Naive thymus-derived CD4-positive, alpha-beta T cell (primary cell): ENCODE results near the gene MALAT1. TPM values are rescaled to one million over a fixed set of nuclear protein-coding genes. Genes with fewer than 3 reads are reported as not detected.
A peak's percentile ranks its signal among the peaks of the same experiment; 100 is the strongest.

Source experiments
- ATAC-seq: fragments of 150-1000 bp; cut with Tn5 transposase; 2 replicates; pipeline ENCODE4 v1.10.0; 2021; ENCODE audit warnings: mild to moderate bottlenecking, moderate library complexity
- CTCF ChIA-PET: fragments of 350-600 bp; sonication (Branson Sonifier 250); formaldehyde crosslinking; loops from one replicate; lab custom pipeline; 2021; ENCODE audit warnings: antibody characterized with exemption; lab: Charles Lee
- POLR2A ChIA-PET: fragments of 350-600 bp; sonication (Branson Sonifier 250); formaldehyde crosslinking; loops from one replicate; lab custom pipeline; 2021; ENCODE audit warnings: antibody characterized with exemption, inconsistent platforms; lab: Charles Lee
- DNase-seq, 9 donors: peaks; one replicate each; pipeline versions ENCODE4 v3.0.0 to v3.0.0-alpha.2; 2020 to 2022; ENCODE audit warnings: mixed read lengths in 1 of 9
- H3K27ac ChIP-seq: one replicate; pipeline ENCODE4 v1.7.0; 2013; ENCODE audit warnings: mild to moderate bottlenecking, low read depth, low read length, moderate library complexity
- H3K27me3 ChIP-seq, 2 donors: one replicate each; pipeline ENCODE4 v1.7.0; 2013; ENCODE audit warnings: low read length in 2 of 2, mild to moderate bottlenecking in 2 of 2, moderate library complexity in 2 of 2; ENCODE audit not compliant: control insufficient read depth in 2 of 2, insufficient read depth in 2 of 2
- H3K36me3 ChIP-seq, 3 experiments: 1 replicate in 2 of 3; 2 replicates in 1 of 3; pipeline ENCODE4 v1.7.0; 2013; ENCODE audit warnings: low read length in 3 of 3, mild to moderate bottlenecking in 3 of 3, moderate library complexity in 1 of 3; ENCODE audit not compliant: insufficient read depth in 3 of 3, control insufficient read depth in 2 of 3
- H3K4me1 ChIP-seq, 2 donors: one replicate each; pipeline ENCODE4 v1.7.0; 2013; ENCODE audit warnings: low read length in 2 of 2, mild to moderate bottlenecking in 2 of 2, moderate library complexity in 1 of 2; ENCODE audit not compliant: control insufficient read depth in 2 of 2, insufficient read depth in 2 of 2
- H3K4me3 ChIP-seq: 2 replicates; pipeline ENCODE4 v1.7.0; 2013; ENCODE audit warnings: mild to moderate bottlenecking, low read length
- H3K9me3 ChIP-seq, 3 experiments: 1 replicate in 2 of 3; 2 replicates in 1 of 3; pipeline ENCODE4 v1.7.0; 2013; ENCODE audit warnings: low read length in 3 of 3; ENCODE audit not compliant: control insufficient read depth in 2 of 3
- H3K27ac Mint-ChIP-seq, 9 donors: one replicate each; pipeline ENCODE4 v1.8.0; 2020 to 2022; ENCODE audit warnings: mixed read lengths in 9 of 9, mild to moderate bottlenecking in 8 of 9, moderate library complexity in 5 of 9, inconsistent platforms in 2 of 9
- H3K27me3 Mint-ChIP-seq, 5 donors: one replicate each; pipeline ENCODE4 v1.8.0; 2021 to 2022; ENCODE audit warnings: mixed read lengths in 5 of 5, mild to moderate bottlenecking in 1 of 5
- H3K36me3 Mint-ChIP-seq, 5 donors: one replicate each; pipeline ENCODE4 v1.8.0; 2020 to 2022; ENCODE audit warnings: mixed read lengths in 5 of 5, mild to moderate bottlenecking in 3 of 5, inconsistent platforms in 1 of 5
- H3K4me1 Mint-ChIP-seq, 7 donors: one replicate each; pipeline ENCODE4 v1.8.0; 2020 to 2022; ENCODE audit warnings: mixed read lengths in 7 of 7, mild to moderate bottlenecking in 3 of 7, inconsistent platforms in 1 of 7
- H3K4me3 Mint-ChIP-seq, 10 donors: one replicate each; pipeline ENCODE4 v1.8.0; 2020 to 2022; ENCODE audit warnings: mild to moderate bottlenecking in 10 of 10, mixed read lengths in 10 of 10, moderate library complexity in 6 of 10, inconsistent platforms in 2 of 10
- H3K9me3 Mint-ChIP-seq, 11 donors: one replicate each; pipeline ENCODE4 v1.8.0; 2020 to 2022; ENCODE audit warnings: mixed read lengths in 11 of 11, mild to moderate bottlenecking in 4 of 11, inconsistent platforms in 1 of 11, moderate library complexity in 1 of 11
- intact Hi-C, 2 donors: fragments of 100-400 bp; cut with micrococcal nuclease; formaldehyde crosslinking; loops; one replicate each; pipeline ENCODE4 v1.15.1; 2023
- polyA plus RNA-seq, 2 donors: library from polyadenylated mRNA; unstranded; fragments of 300-500 nt; fragmentation: Illumina TruSeq; gene quantifications; one replicate each; pipeline ENCODE4 v1.2.3, GENCODE V29; 2021
- total RNA-seq, 6 experiments: library from RNA in 5 of 6; stranded (reverse) in 5 of 6; gene quantifications; 1 replicate in 5 of 6; 2 replicates in 1 of 6; pipeline ENCODE4 v1.2.3 and lab custom pipeline; 2021 to 2026

The MALAT1 gene
- total and polyA plus RNA-seq, 7 experiments from 2014 or later: 734 to 32,234 (median 30,857) TPM

DNA sequence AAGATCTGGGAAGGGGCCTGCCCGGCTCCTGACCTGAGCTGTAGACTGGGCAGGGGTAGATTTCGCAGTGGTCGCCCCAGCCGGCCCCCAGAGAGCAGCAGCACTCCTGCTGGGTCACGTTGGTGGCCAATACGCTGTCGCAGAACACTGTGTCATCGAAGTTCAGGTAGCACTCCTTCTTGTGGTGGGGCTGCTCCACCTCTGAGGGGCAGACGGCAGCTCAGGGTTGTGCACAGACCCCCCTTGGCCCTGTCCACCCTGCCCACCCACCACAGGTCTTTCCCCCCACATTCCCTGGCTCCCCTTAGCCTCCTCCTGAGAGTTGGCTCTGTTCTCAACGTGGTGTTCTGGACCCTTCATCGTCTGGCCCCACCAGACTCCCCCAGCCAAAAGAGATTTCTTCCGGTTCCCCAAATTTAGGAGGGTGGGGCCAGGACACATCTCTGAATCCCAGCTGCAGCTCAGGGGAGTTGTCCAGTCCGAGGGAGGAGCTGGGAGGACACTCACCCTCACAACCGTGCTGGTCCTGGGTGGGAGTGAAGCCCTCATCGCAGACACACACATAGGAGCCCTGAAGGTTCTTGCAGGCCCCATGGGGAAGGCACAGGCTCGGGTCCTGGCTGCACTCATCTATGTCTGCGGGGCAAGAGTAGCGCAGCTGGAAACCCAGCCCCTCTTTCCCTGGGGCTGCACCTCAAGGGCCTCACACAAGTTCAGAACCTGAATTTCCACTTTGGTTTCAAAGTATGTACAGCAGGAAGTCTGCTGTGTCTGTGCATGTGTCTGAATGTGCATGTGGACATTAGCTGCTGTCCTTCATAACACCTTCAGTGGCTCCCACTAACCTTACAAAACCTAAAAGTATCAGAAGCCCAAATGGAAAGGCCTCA is 42.5 kb downstream of the MALAT1 start:
- DNase-seq (no peak), ATAC-seq (no peak)
- ChIA-PET POLR2A (interaction anchor here (0.8 to 14.3 kb wide), 19 partner anchors 11 to 185 kb away, joined by 3 to 186 read pairs (median 10); partner anchors contain the start of genes EHBP1L1, FAM89B, KCNK7 and LTBP3), CTCF (interaction anchor here (0.6 to 9.8 kb wide), 15 partner anchors 10 to 169 kb away, joined by 3 to 126 read pairs (median 5); partner anchors contain the start of genes EHBP1L1, FAM89B, KCNK7 and ZNRD2)
- Histone ChIP-seq H3K9me3 (no peaks in the 10 kb centered on the region), H3K27me3 (no peaks in the 10 kb centered on the region), H3K27ac (peak overlapping the region; percentile 74), H3K4me3 (peak overlapping the region; percentile 71), H3K36me3 (peaks cover 0 to 35% (median 4%) of the 10 kb centered on the region in 3 experiments), H3K4me1 (peaks cover 15 to 26% of the 10 kb centered on the region in 2 donors)
- Mint-ChIP-seq H3K4me3 (peak overlapping the region; percentile 81 to 90 (median 84)), H3K27me3 (no peaks in the 10 kb centered on the region), H3K4me1 (peaks cover 20 to 40% (median 30%) of the 10 kb centered on the region in 7 donors), H3K36me3 (peaks cover 0 to 9% (median 0%) of the 10 kb centered on the region in 5 donors), H3K27ac (peak overlapping the region; percentile 74 to 92 (median 85)), H3K9me3 (no peaks in the 10 kb centered on the region)
- intact Hi-C loops: loop anchor here (2.0 to 10.0 kb wide), 3 partner anchors 73 to 313 kb away; partner anchors contain the start of genes CFL1 (in 1 of the 2), MAP3K11 (in 1 of the 2) and PCNX3 (in 1 of the 2)

- Mint-ChIP-seq H3K4me3 (no peak overlapping the region), H3K9me3 (no peaks in the 10 kb centered on the region), H3K36me3 (peaks cover 0 to 9% (median 0%) of the 10 kb centered on the region in 5 donors), H3K4me1 (peaks cover 26 to 53% (median 37%) of the 10 kb centered on the region in 7 donors), H3K27me3 (no peaks in the 10 kb centered on the region), H3K27ac (peak overlapping the region in 5 of 9 donors; percentile 26 to 88 (median 74))
- CTCF ChIA-PET: interaction anchor here (1.5 to 9.8 kb wide), 4 partner anchors 10 to 47 kb away, joined by 7 to 126 read pairs (median 44); partner anchors contain the start of genes FAM89B, KCNK7 and ZNRD2
- peaks cover 0 to 22% (median 3%) of the 10 kb centered on the region in 3 experiments for H3K36me3 ChIP-seq
- DNase-seq: no peak
- no peaks in the 10 kb centered on the region for H3K27me3 ChIP-seq
- H3K27ac ChIP-seq: no peak overlapping the region
- POLR2A ChIA-PET: interaction anchor here (1.6 to 14.3 kb wide), 10 partner anchors 9 to 72 kb away, joined by 3 to 186 read pairs (median 44); partner anchors contain the start of genes EHBP1L1, FAM89B, LTBP3 and PCNX3
- ATAC-seq: no peak
- no peak overlapping the region for H3K4me3 ChIP-seq
- no peaks in the 10 kb centered on the region for H3K9me3 ChIP-seq
- intact Hi-C loops: loop anchor here in 1 of 2 donors (10.0 kb wide), 1 partner anchor 312 kb away; the partner anchor contains the start of gene CFL1
- H3K4me1 ChIP-seq: peaks cover 27 to 38% of the 10 kb centered on the region in 2 donors
These were observed 44.0 kb downstream of the MALAT1 start for GRCh38 chr11:65542738-65543390.

GRCh38 chr11:65545853-65546216 is 47.0 kb downstream of the MALAT1 start:
- CTCF ChIA-PET: interaction anchor here (0.6 to 1.8 kb wide), 7 partner anchors 11 to 217 kb away, joined by 3 to 9 read pairs (median 4); partner anchors contain the start of genes FAM89B and ZNRD2
- POLR2A ChIA-PET: interaction anchor here (0.7 to 14.3 kb wide), 11 partner anchors 17 to 411 kb away, joined by 3 to 186 read pairs (median 7); partner anchors contain the start of genes EHBP1L1, FAM89B, LTBP3 and MALAT1
- H3K27me3 ChIP-seq: no peaks in the 10 kb centered on the region
- Mint-ChIP-seq H3K4me1 (peaks cover 42 to 73% (median 55%) of the 10 kb centered on the region in 7 donors), H3K36me3 (peaks cover 0 to 26% (median 8%) of the 10 kb centered on the region in 5 donors), H3K27ac (peak overlapping the region; percentile 75 to 98 (median 88)), H3K4me3 (peak overlapping the region; percentile 39 to 86 (median 84)), H3K27me3 (no peaks in the 10 kb centered on the region), H3K9me3 (peaks cover 0 to 2% (median 0%) of the 10 kb centered on the region in 11 donors)
- H3K4me3 ChIP-seq: peak overlapping the region; percentile 14
- peaks cover 0 to 30% (median 3%) of the 10 kb centered on the region in 3 experiments for H3K36me3 ChIP-seq
- DNase-seq (no peak), ATAC-seq (no peak)
- H3K27ac ChIP-seq: peak overlapping the region; percentile 75
- H3K4me1 ChIP-seq: peaks cover 31 to 45% of the 10 kb centered on the region in 2 donors
- intact Hi-C loops: loop anchor here (1.0 to 10.0 kb wide), 4 partner anchors 11 to 309 kb away; partner anchors contain the start of genes ZNRD2 (in 2 of the 2), CFL1 (in 1 of the 2) and PCNX3 (in 1 of the 2)
- H3K9me3 ChIP-seq: no peaks in the 10 kb centered on the region

GRCh38 chr11:65546217-65546958 is 47.5 kb downstream of the MALAT1 start:
- H3K4me1 Mint-ChIP-seq: peaks cover 40 to 73% (median 54%) of the 10 kb centered on the region in 7 donors
- H3K36me3 Mint-ChIP-seq: peaks cover 0 to 31% (median 9%) of the 10 kb centered on the region in 5 donors

DNA sequence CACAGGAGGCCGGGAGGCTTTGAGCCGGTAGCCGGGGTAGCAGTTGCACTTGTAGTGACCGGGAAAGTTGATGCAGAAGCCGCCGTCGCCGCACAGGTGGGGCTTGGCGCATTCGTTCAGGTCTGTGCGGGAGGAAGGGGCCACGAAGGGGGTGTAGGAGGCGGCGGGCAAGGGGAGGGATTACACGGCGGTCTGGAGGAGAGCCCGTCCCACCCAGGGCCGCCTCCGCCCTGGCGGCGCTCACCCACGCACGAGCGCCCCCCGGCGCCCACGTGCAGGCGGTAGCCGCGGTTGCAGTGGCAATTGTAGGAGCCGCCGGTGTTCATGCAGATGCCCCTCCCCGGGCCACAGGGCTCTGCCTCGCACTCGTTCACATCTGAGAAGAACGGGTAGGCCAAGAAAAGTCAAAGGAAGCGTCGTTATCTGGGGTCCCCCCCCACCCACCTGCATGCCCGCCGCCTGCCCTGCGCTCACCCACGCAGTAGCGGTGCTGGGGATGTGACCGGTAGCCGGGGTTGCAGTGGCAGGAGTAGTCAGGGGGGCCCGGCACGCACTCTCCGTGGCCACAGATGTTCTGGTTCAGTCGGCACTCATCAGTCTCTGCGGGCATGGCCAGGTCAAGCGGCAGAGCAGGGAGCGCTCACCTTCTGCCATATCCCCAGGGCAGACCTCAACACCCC is 48.7 kb downstream of the MALAT1 start:
- DNase-seq (peak in 1 of 9 donors; percentile 40), ATAC-seq (no peak)
- intact Hi-C loops: loop anchor here in 1 of 2 donors (10.0 kb wide), 1 partner anchor 307 kb away; the partner anchor contains the start of gene CFL1
- Mint-ChIP-seq H3K36me3 (peaks cover 0 to 37% (median 19%) of the 10 kb centered on the region in 5 donors), H3K4me3 (peak overlapping the region; percentile 41 to 85 (median 82)), H3K4me1 (peaks cover 43 to 76% (median 58%) of the 10 kb centered on the region in 7 donors), H3K27me3 (no peaks in the 10 kb centered on the region), H3K9me3 (peaks cover 0 to 2% (median 0%) of the 10 kb centered on the region in 11 donors), H3K27ac (peak overlapping the region in 8 of 9 donors; percentile 39 to 92 (median 87))
- Histone ChIP-seq H3K36me3 (peaks cover 0 to 42% (median 9%) of the 10 kb centered on the region in 3 experiments), H3K27ac (peak overlapping the region; percentile 75), H3K27me3 (no peaks in the 10 kb centered on the region), H3K4me1 (peaks cover 24 to 47% of the 10 kb centered on the region in 2 donors), H3K9me3 (no peaks in the 10 kb centered on the region), H3K4me3 (peak overlapping the region; percentile 10)
- POLR2A ChIA-PET: interaction anchor here (0.5 to 14.3 kb wide), 7 partner anchors 9 to 396 kb away, joined by 4 to 186 read pairs (median 7); partner anchors contain the start of genes EHBP1L1, FAM89B, LTBP3 and MALAT1
- CTCF ChIA-PET: interaction anchor here (0.8 to 2.5 kb wide), 5 partner anchors 9 to 25 kb away, joined by 3 to 9 read pairs (median 7); partner anchors contain the start of genes FAM89B and ZNRD2

More at GRCh38 chr11:65546217-65546958, 47.5 kb downstream of the MALAT1 start:
- H3K27me3 Mint-ChIP-seq: no peaks in the 10 kb centered on the region
- CTCF ChIA-PET: interaction anchor here (0.6 to 1.8 kb wide), 8 partner anchors 10 to 238 kb away, joined by 3 to 9 read pairs (median 4); partner anchors contain the start of genes FAM89B and ZNRD2
- intact Hi-C loops: loop anchor here (1.0 to 10.0 kb wide), 4 partner anchors 11 to 308 kb away; partner anchors contain the start of genes ZNRD2 (in 2 of the 2), CFL1 (in 1 of the 2) and PCNX3 (in 1 of the 2)
- POLR2A ChIA-PET: interaction anchor here (0.7 to 14.3 kb wide), 11 partner anchors 9 to 411 kb away, joined by 3 to 186 read pairs (median 7); partner anchors contain the start of genes EHBP1L1, FAM89B, LTBP3 and MALAT1
- H3K36me3 ChIP-seq: peaks cover 0 to 36% (median 4%) of the 10 kb centered on the region in 3 experiments
- peak overlapping the region; percentile 86 to 98 (median 88) for H3K27ac Mint-ChIP-seq
- no peaks in the 10 kb centered on the region for H3K27me3 ChIP-seq
- peak overlapping the region; percentile 14 for H3K4me3 ChIP-seq
- DNase-seq (peak; percentile 95 to 100 (median 98)), ATAC-seq (peak; percentile 96)
- peaks cover 0 to 2% (median 0%) of the 10 kb centered on the region in 11 donors for H3K9me3 Mint-ChIP-seq
- H3K4me1 ChIP-seq: peaks cover 27 to 41% of the 10 kb centered on the region in 2 donors
- H3K4me3 Mint-ChIP-seq: peak overlapping the region; percentile 39 to 86 (median 84)
- peak overlapping the region; percentile 75 for H3K27ac ChIP-seq
- H3K9me3 ChIP-seq: no peaks in the 10 kb centered on the region
